Neuronal stem cell (in vitro differentiated cells): ENCODE measurements around the gene GMPR.

Experiments used
- DNase-seq: peaks from one replicate; pipeline ENCODE4 v3.0.0-alpha.2; 2013; ENCODE audit warnings: low spot score
- H2AFZ ChIP-seq: one replicate; pipeline ENCODE4 v1.6.1; 2013; ENCODE audit warnings: mild to moderate bottlenecking, low read length, inconsistent platforms
- H2AK5ac ChIP-seq: 2 replicates; pipeline ENCODE4 v1.6.1; 2013; ENCODE audit warnings: low read depth, mild to moderate bottlenecking, inconsistent platforms, low read length, moderate library complexity, mixed read lengths
- H2BK120ac ChIP-seq: 2 replicates; pipeline ENCODE4 v1.6.1; 2013; ENCODE audit warnings: low read depth, mild to moderate bottlenecking, inconsistent platforms, low read length, moderate library complexity, mixed read lengths
- H2BK12ac ChIP-seq: one replicate; pipeline ENCODE4 v1.6.1; 2013; ENCODE audit warnings: low read length, inconsistent platforms
- H2BK15ac ChIP-seq: 2 replicates; pipeline ENCODE4 v1.6.1; 2013; ENCODE audit warnings: mild to moderate bottlenecking, low read length, inconsistent platforms, mixed read lengths
- H2BK5ac ChIP-seq: one replicate; pipeline ENCODE4 v1.6.1; 2013; ENCODE audit warnings: inconsistent platforms, mild to moderate bottlenecking, low read length, moderate library complexity
- H3K14ac ChIP-seq: one replicate; pipeline ENCODE4 v1.6.1; 2013; ENCODE audit warnings: low read length, inconsistent platforms
- H3K18ac ChIP-seq: 2 replicates; pipeline ENCODE4 v1.6.1; 2013; ENCODE audit warnings: low read length, inconsistent platforms
- H3K23ac ChIP-seq: 2 replicates; pipeline ENCODE4 v1.6.1; 2013; ENCODE audit warnings: low read depth, mild to moderate bottlenecking, mixed read lengths, low read length, inconsistent platforms; ENCODE audit not compliant: poor library complexity
- H3K27ac ChIP-seq: replicated peaks from 3 replicates; pipeline ENCODE4 v1.5.1; 2013; ENCODE audit warnings: low read length, inconsistent platforms
- H3K27me3 ChIP-seq, 3 experiments: 2 replicates each; pipeline ENCODE4 v1.6.1; 2013; ENCODE audit warnings: low read length in 3 of 3, mild to moderate bottlenecking in 2 of 3, inconsistent platforms in 1 of 3, low read depth in 1 of 3, mixed read lengths in 1 of 3, moderate library complexity in 1 of 3; ENCODE audit not compliant: control insufficient read depth in 3 of 3, insufficient read depth in 3 of 3
- H3K36me3 ChIP-seq, 2 donors: replicated peaks in 1 of 2; 2 replicates each; pipeline ENCODE4 v1.6.1; 2013; ENCODE audit warnings: low read length in 2 of 2; ENCODE audit not compliant: control insufficient read depth in 2 of 2, insufficient read depth in 2 of 2
- H3K4ac ChIP-seq: 2 replicates; pipeline ENCODE4 v1.6.1; 2013; ENCODE audit warnings: inconsistent platforms, mild to moderate bottlenecking, low read length, moderate library complexity
- H3K4me1 ChIP-seq, 2 donors: 1 replicate in 1 of 2; 2 replicates in 1 of 2; pipeline ENCODE4 v1.6.1; 2013; ENCODE audit warnings: low read length in 2 of 2, low read depth in 1 of 2; ENCODE audit not compliant: control insufficient read depth in 2 of 2, insufficient read depth in 1 of 2
- H3K4me2 ChIP-seq: one replicate; pipeline ENCODE4 v1.6.1; 2013; ENCODE audit warnings: mild to moderate bottlenecking, low read length, inconsistent platforms; ENCODE audit not compliant: insufficient read depth, poor library complexity, severe bottlenecking
- H3K4me3 ChIP-seq, 2 donors: 2 replicates each; pipeline ENCODE4 v1.5.1; 2013; ENCODE audit warnings: low read length in 2 of 2, mild to moderate bottlenecking in 2 of 2, inconsistent platforms in 1 of 2, moderate library complexity in 1 of 2
- H3K79me1 ChIP-seq: one replicate; pipeline ENCODE4 v1.6.1; 2013; ENCODE audit warnings: low read depth, mild to moderate bottlenecking, inconsistent platforms, low read length, moderate library complexity
- H3K9ac ChIP-seq: one replicate; pipeline ENCODE4 v1.6.1; 2013; ENCODE audit warnings: mild to moderate bottlenecking, low read depth, low read length, inconsistent platforms; ENCODE audit not compliant: poor library complexity
- H3K9me3 ChIP-seq, 2 donors: replicated peaks in 1 of 2; 2 replicates each; pipeline versions ENCODE3 to v1.6.1; 2013; ENCODE audit warnings: low read length in 2 of 2, mild to moderate bottlenecking in 2 of 2, inconsistent platforms in 1 of 2, low read depth in 1 of 2, mixed read lengths in 1 of 2, moderate library complexity in 1 of 2; ENCODE audit not compliant: control insufficient read depth in 2 of 2, insufficient read depth in 1 of 2
- H4K8ac ChIP-seq: one replicate; pipeline ENCODE4 v1.6.1; 2013; ENCODE audit warnings: low read depth, mild to moderate bottlenecking, inconsistent platforms, low read length, moderate library complexity
- H4K91ac ChIP-seq: one replicate; pipeline ENCODE4 v1.6.1; 2013; ENCODE audit warnings: low read length, low read depth, mild to moderate bottlenecking, inconsistent platforms; ENCODE audit not compliant: poor library complexity
- WGBS, 2 donors: extraction: QIAGEN DNeasy Blood & Tissue Kit; methylation state at CpG; one replicate each; pipeline ENCODE4 v1.1.7; 2013; ENCODE audit warnings: missing lambda C conversion rate in 2 of 2, mixed read lengths in 1 of 2; ENCODE audit not compliant: insufficient read length in 2 of 2, insufficient replicate concordance in 1 of 2; ENCODE audit errors: extremely low coverage in 2 of 2; 5-methylcytosine and 5-hydroxymethylcytosine counted together

GMPR gene

GRCh38 chr6:16272201-16272600, 33.8 kb downstream of the GMPR start:
- Histone ChIP-seq H3K18ac (no peak overlapping the region), H3K23ac (no peak overlapping the region), H3K14ac (no peak overlapping the region), H3K4me1 (peaks cover 4 to 7% of the 10 kb centered on the region in 2 donors), H3K27ac (no peak overlapping the region), H2AFZ (no peak overlapping the region), H2AK5ac (no peak overlapping the region), H3K9me3 (no peaks in the 10 kb centered on the region), H2BK5ac (no peak overlapping the region), H3K36me3 (no peaks in the 10 kb centered on the region), H3K4me3 (no peak overlapping the region), H3K79me1 (no peaks in the 10 kb centered on the region), H3K27me3 (peaks cover 0 to 3% (median 0%) of the 10 kb centered on the region in 3 experiments), H2BK120ac (no peak overlapping the region), H3K4me2 (no peak overlapping the region), H4K8ac (no peak overlapping the region), H2BK12ac (no peak overlapping the region), H4K91ac (no peak overlapping the region), H3K9ac (no peak overlapping the region), H2BK15ac (no peak overlapping the region), H3K4ac (no peak overlapping the region)
- no peak for DNase-seq
- no CpG with 5 or more reads among the region's 1 CpG for WGBS, 2 donors

GRCh38 chr6:16273256-16273655, 34.9 kb downstream of the GMPR start:
- Histone ChIP-seq H3K79me1 (no peaks in the 10 kb centered on the region), H2BK120ac (no peak overlapping the region), H2BK5ac (no peak overlapping the region), H4K91ac (no peak overlapping the region), H3K4me1 (peaks cover 14 to 16% of the 10 kb centered on the region in 2 donors), H3K27ac (no peak overlapping the region), H4K8ac (no peak overlapping the region), H3K36me3 (no peaks in the 10 kb centered on the region), H2AK5ac (no peak overlapping the region), H3K4me2 (no peak overlapping the region), H3K23ac (no peak overlapping the region), H3K27me3 (peaks cover 0 to 3% (median 0%) of the 10 kb centered on the region in 3 experiments), H2BK12ac (no peak overlapping the region), H3K18ac (no peak overlapping the region), H3K14ac (no peak overlapping the region), H3K9ac (no peak overlapping the region), H3K4ac (no peak overlapping the region), H2BK15ac (no peak overlapping the region), H3K9me3 (no peaks in the 10 kb centered on the region), H2AFZ (no peak overlapping the region), H3K4me3 (no peak overlapping the region)
- no CpG with 5 or more reads among the region's 1 CpG for WGBS, 2 donors
- DNase-seq, result no peak

GRCh38 chr6:16274483-16274882, 36.1 kb downstream of the GMPR start:
- Histone ChIP-seq H2BK12ac (no peak overlapping the region), H2BK5ac (no peak overlapping the region), H3K14ac (no peak overlapping the region), H3K4ac (no peak overlapping the region), H2BK15ac (no peak overlapping the region), H3K4me3 (no peak overlapping the region), H3K4me1 (peaks cover 14 to 20% of the 10 kb centered on the region in 2 donors), H3K27me3 (peaks cover 0 to 3% (median 0%) of the 10 kb centered on the region in 3 experiments), H3K18ac (no peak overlapping the region), H2AFZ (no peak overlapping the region), H4K8ac (no peak overlapping the region), H3K9me3 (no peaks in the 10 kb centered on the region), H3K79me1 (no peaks in the 10 kb centered on the region), H3K36me3 (no peaks in the 10 kb centered on the region), H2BK120ac (no peak overlapping the region), H3K9ac (no peak overlapping the region), H2AK5ac (no peak overlapping the region), H3K27ac (no peak overlapping the region), H3K4me2 (no peak overlapping the region), H3K23ac (no peak overlapping the region), H4K91ac (no peak overlapping the region)
- no CpG with 5 or more reads among the region's 4 CpGs for WGBS, 2 donors
- no peak for DNase-seq

- Histone ChIP-seq H3K18ac (no peak overlapping the region), H3K4me2 (no peak overlapping the region), H3K36me3 (no peaks in the 10 kb centered on the region), H3K4ac (no peak overlapping the region), H3K27ac (no peak overlapping the region), H3K23ac (no peak overlapping the region), H3K14ac (no peak overlapping the region), H2BK5ac (no peak overlapping the region), H2AK5ac (no peak overlapping the region), H3K4me3 (no peak overlapping the region), H2AFZ (no peak overlapping the region), H2BK120ac (no peak overlapping the region), H3K27me3 (peaks cover 0 to 3% (median 0%) of the 10 kb centered on the region in 3 experiments), H3K4me1 (peaks cover 14 to 20% of the 10 kb centered on the region in 2 donors), H2BK12ac (no peak overlapping the region), H4K8ac (no peak overlapping the region), H2BK15ac (no peak overlapping the region), H3K9me3 (no peaks in the 10 kb centered on the region), H3K79me1 (no peaks in the 10 kb centered on the region), H4K91ac (no peak overlapping the region), H3K9ac (no peak overlapping the region)
- DNase-seq, result no peak
- WGBS, 2 donors, result no CpG with 5 or more reads among the region's 10 CpGs
Observed at GRCh38 chr6:16274885-16275589, 36.6 kb downstream of the GMPR start.
